ENCODE measurements around the gene INSYN2B.
"Not testable (repeated sequence)": the region's sequence is repeated elsewhere in the genome, so short reads cannot be mapped to it uniquely, and the experiment has no call there.

DNA sequence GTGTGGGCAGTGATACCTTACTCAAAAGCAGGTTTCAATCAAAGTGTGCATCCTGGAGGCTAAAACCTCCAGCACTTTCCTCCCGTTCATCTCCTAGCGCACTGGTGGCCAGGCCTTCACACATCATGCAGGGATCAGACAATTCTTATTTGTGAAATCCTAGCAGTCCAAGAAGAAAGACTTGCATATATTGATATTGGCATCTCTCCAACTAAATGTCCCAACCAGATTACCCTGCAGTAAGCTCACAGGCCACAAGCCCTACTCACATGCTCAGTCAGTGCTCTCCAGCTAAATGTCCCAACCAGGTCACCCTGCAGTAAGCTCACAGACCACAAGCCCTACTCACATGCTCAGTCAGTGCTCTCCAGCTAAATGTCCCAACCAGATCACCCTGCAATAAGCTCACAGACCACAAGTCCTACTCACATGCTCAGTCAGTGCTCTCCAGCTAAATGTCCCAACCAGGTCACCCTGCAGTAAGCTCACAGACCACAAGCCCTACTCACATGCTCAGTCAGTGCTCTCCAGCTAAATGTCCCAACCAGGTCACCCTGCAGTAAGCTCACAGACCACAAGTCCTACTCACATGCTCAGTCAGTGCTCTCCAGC, 146.5 kb downstream of the INSYN2B start:
- not testable (repeated sequence) for TF ChIP-seq TARDBP (IDR thresholded peaks at IDR 0.05); FOXK2 (IDR thresholded peaks at IDR 0.05); BHLHE40 (IDR thresholded peaks at IDR 0.05; ENCODE audit: borderline replicate concordance); FOXM1 (IDR thresholded peaks at IDR 0.05; ENCODE audit: borderline replicate concordance); NFRKB (IDR thresholded peaks at IDR 0.05); SUZ12 (IDR thresholded peaks at IDR 0.05); HDGF (IDR thresholded peaks at IDR 0.05; ENCODE audit: borderline replicate concordance); FOXA1 (IDR thresholded peaks at IDR 0.05); L3MBTL2 (conservative IDR thresholded peaks at IDR 0.05); SP1 (IDR thresholded peaks at IDR 0.05); ELF4 (IDR thresholded peaks at IDR 0.05); ZNF384 (IDR thresholded peaks at IDR 0.05)
